H1 (cell line): ENCODE measurements around the gene ANO2. TPM values are rescaled to one million over a fixed set of nuclear protein-coding genes. Genes with fewer than 3 reads are reported as not detected.

Experiments used
- CTCF ChIA-PET: fragments of 300-600 bp; sonication (Branson Sonifier 250); formaldehyde crosslinking; loops from one replicate; lab custom pipeline; 2021; ENCODE audit not compliant: partially characterized antibody; lab: Charles Lee
- POLR2A ChIA-PET: fragments of 300-600 bp; sonication (Branson Sonifier 250); formaldehyde crosslinking; loops from one replicate; lab custom pipeline; 2021; ENCODE audit warnings: inconsistent platforms; ENCODE audit not compliant: partially characterized antibody; lab: Charles Lee
- DNase-seq, 2 experiments: peaks; one replicate each; pipeline versions ENCODE4 v3.0.0 to v3.0.0-alpha.2; 2010 to 2022; ENCODE audit warnings: low spot score in 2 of 2, low read depth in 1 of 2, mixed read lengths in 1 of 2
- FAIRE-seq: peaks from 2 replicates; lab custom pipeline; 2011; peaks lifted over from hg19 to GRCh38; lab: Jason Lieb, UNC
- H2AFZ ChIP-seq: 2 replicates; pipeline ENCODE4 v1.8.1; 2012; ENCODE audit warnings: low read length, inconsistent platforms
- H2AK5ac ChIP-seq: 2 replicates; pipeline ENCODE4 v1.6.1; 2013; ENCODE audit warnings: low read depth, low read length
- H2BK120ac ChIP-seq: replicated peaks from 2 replicates; pipeline ENCODE3; 2013; ENCODE audit warnings: low read depth, low read length, inconsistent platforms
- H2BK12ac ChIP-seq: 2 replicates; pipeline ENCODE4 v1.6.1; 2013; ENCODE audit warnings: low read depth, low read length
- H2BK15ac ChIP-seq: 2 replicates; pipeline ENCODE4 v1.6.1; 2013; ENCODE audit warnings: low read length
- H2BK20ac ChIP-seq: 2 replicates; pipeline ENCODE4 v1.6.1; 2013; ENCODE audit warnings: low read length
- H2BK5ac ChIP-seq: 2 replicates; pipeline ENCODE4 v1.6.1; 2013; ENCODE audit warnings: low read depth, low read length
- H3K14ac ChIP-seq: 2 replicates; pipeline ENCODE4 v1.6.1; 2013; ENCODE audit warnings: inconsistent platforms; ENCODE audit not compliant: insufficient read length
- H3K18ac ChIP-seq: 2 replicates; pipeline ENCODE4 v1.6.1; 2013; ENCODE audit warnings: low read length; ENCODE audit errors: extremely low read depth
- H3K23ac ChIP-seq: 2 replicates; pipeline ENCODE4 v1.6.1; 2013; ENCODE audit warnings: inconsistent platforms; ENCODE audit not compliant: insufficient read length
- H3K23me2 ChIP-seq: 2 replicates; pipeline ENCODE4 v1.6.1; 2013; ENCODE audit warnings: low read depth, low read length
- H3K27ac ChIP-seq: 2 replicates; pipeline ENCODE4 v1.6.1; 2011; ENCODE audit warnings: low read depth, low read length, inconsistent platforms
- H3K27me3 ChIP-seq, 4 experiments: replicated peaks in 1 of 4; 1 replicate in 1 of 4; 2 replicates in 3 of 4; pipeline versions ENCODE4 v1.6.1 to v1.8.1; 2011 to 2013; ENCODE audit warnings: low read length in 3 of 4, mild to moderate bottlenecking in 3 of 4, inconsistent platforms in 2 of 4, mixed read lengths in 2 of 4, moderate library complexity in 1 of 4; ENCODE audit not compliant: control insufficient read depth in 3 of 4, insufficient read depth in 3 of 4; ENCODE audit errors: extremely low read depth in 1 of 4
- H3K36me3 ChIP-seq, 4 experiments: 2 replicates each; pipeline versions ENCODE4 v1.6.1 to v1.8.1; 2011 to 2013; ENCODE audit warnings: mild to moderate bottlenecking in 4 of 4, low read length in 3 of 4, moderate library complexity in 2 of 4, control low read depth in 1 of 4, inconsistent platforms in 1 of 4; ENCODE audit not compliant: insufficient read depth in 4 of 4, control insufficient read depth in 2 of 4
- H3K4ac ChIP-seq: replicated peaks from 2 replicates; pipeline ENCODE3; 2013; ENCODE audit warnings: low read length, low read depth, mixed read lengths, inconsistent platforms; ENCODE audit not compliant: insufficient read length
- H3K4me1 ChIP-seq, 4 experiments: replicated peaks in 1 of 4; 1 replicate in 1 of 4; 2 replicates in 3 of 4; pipeline versions ENCODE4 v1.6.1 to v1.8.1; 2011 to 2013; ENCODE audit warnings: low read length in 3 of 4, inconsistent platforms in 2 of 4, mixed read lengths in 1 of 4; ENCODE audit not compliant: insufficient read depth in 4 of 4, control insufficient read depth in 3 of 4
- H3K4me2 ChIP-seq, 2 experiments: 2 replicates each; pipeline versions ENCODE4 v1.6.1 to v1.8.1; 2011 to 2013; ENCODE audit warnings: low read depth in 2 of 2, low read length in 2 of 2, control low read depth in 1 of 2, inconsistent platforms in 1 of 2, mild to moderate bottlenecking in 1 of 2; ENCODE audit not compliant: insufficient read depth in 1 of 2
- H3K4me3 ChIP-seq, 4 experiments: fragments of 200-600, 300-600 bp in 1 of 4; sonication (generic), shearing (Covaris generic), sonication (Bioruptor Twin) in 1 of 4; 2 replicates each; pipeline versions ENCODE4 v1.5.1 to v1.8.1; 2011 to 2016; ENCODE audit warnings: low read length in 4 of 4, low read depth in 3 of 4, control low read depth in 2 of 4, inconsistent platforms in 2 of 4, mild to moderate bottlenecking in 2 of 4, mixed read lengths in 1 of 4, moderate library complexity in 1 of 4; ENCODE audit not compliant: insufficient read depth in 2 of 4; ENCODE audit errors: extremely low read depth in 1 of 4
- H3K56ac ChIP-seq: replicated peaks from 2 replicates; pipeline ENCODE3; 2013; ENCODE audit warnings: low read depth, mild to moderate bottlenecking, mixed read lengths, low read length, inconsistent platforms; ENCODE audit not compliant: insufficient read length
- H3K79me1 ChIP-seq: 2 replicates; pipeline ENCODE4 v1.6.1; 2013; ENCODE audit warnings: low read depth, low read length, control low read depth
- H3K79me2 ChIP-seq, 2 experiments: 2 replicates each; pipeline versions ENCODE4 v1.6.1 to v1.8.1; 2012 to 2013; ENCODE audit warnings: low read length in 2 of 2, mild to moderate bottlenecking in 2 of 2, inconsistent platforms in 1 of 2; ENCODE audit not compliant: insufficient read depth in 2 of 2, control insufficient read depth in 1 of 2
- H3K9ac ChIP-seq, 4 experiments: replicated peaks in 1 of 4; 1 replicate in 1 of 4; 2 replicates in 3 of 4; pipeline versions ENCODE4 v1.6.1 to v1.8.1; 2011 to 2013; ENCODE audit warnings: low read depth in 3 of 4, low read length in 3 of 4, control low read depth in 2 of 4, mild to moderate bottlenecking in 2 of 4, moderate library complexity in 2 of 4, inconsistent platforms in 1 of 4; ENCODE audit errors: extremely low read depth in 1 of 4
- H3K9me3 ChIP-seq, 2 experiments: 2 replicates each; pipeline versions ENCODE4 v1.6.1 to v1.8.1; 2012 to 2013; ENCODE audit warnings: mild to moderate bottlenecking in 2 of 2, moderate library complexity in 2 of 2, control low read depth in 1 of 2, inconsistent platforms in 1 of 2, low read depth in 1 of 2, low read length in 1 of 2, mixed read lengths in 1 of 2; ENCODE audit not compliant: insufficient read depth in 2 of 2
- H4K20me1 ChIP-seq, 2 experiments: replicated peaks in 1 of 2; 2 replicates each; pipeline versions ENCODE3 to v1.8.1; 2011 to 2013; ENCODE audit warnings: inconsistent platforms in 2 of 2, low read length in 2 of 2, mild to moderate bottlenecking in 1 of 2; ENCODE audit not compliant: insufficient read depth in 2 of 2, control insufficient read depth in 1 of 2
- H4K5ac ChIP-seq: 2 replicates; pipeline ENCODE4 v1.6.1; 2013; ENCODE audit warnings: low read length, low read depth, mixed read lengths, inconsistent platforms; ENCODE audit not compliant: insufficient read length
- H4K8ac ChIP-seq: 2 replicates; pipeline ENCODE4 v1.8.0; 2013; ENCODE audit warnings: mild to moderate bottlenecking, moderate library complexity, low read length, inconsistent platforms; ENCODE audit not compliant: insufficient read depth; ENCODE audit errors: extremely low read depth
- H4K91ac ChIP-seq: replicated peaks from 2 replicates; pipeline ENCODE3; 2013; ENCODE audit warnings: low read length, mixed read lengths, inconsistent platforms; ENCODE audit not compliant: insufficient read length
- ASH2L ChIP-seq: fragments of 200-600, 300-600 bp; sonication (generic); IDR thresholded peaks from one replicate; pipeline ENCODE4 v1.7.1; 2017; ENCODE audit warnings: low read length
- CBX8 ChIP-seq: fragments of 300-800, 300-1000 bp; sonication (generic); IDR thresholded peaks from 2 replicates; pipeline ENCODE4 v1.7.1; 2016; ENCODE audit warnings: low read depth, low read length, borderline replicate concordance
- EGR1 ChIP-seq: IDR thresholded peaks from 2 replicates; pipeline ENCODE4 v1.6.1; 2011; ENCODE audit warnings: low read depth, low read length, borderline replicate concordance
- WGBS, 2 experiments: shearing (Covaris generic) in 1 of 2; methylation state at CpG; one replicate each; pipeline versions ENCODE4 v1.1.6 to v1.1.7; 2013 to 2015; ENCODE audit warnings: low lambda C conversion rate in 2 of 2, mixed read lengths in 2 of 2, inconsistent platforms in 1 of 2, low coverage in 1 of 2, missing lambda C conversion rate in 1 of 2; ENCODE audit not compliant: insufficient replicate concordance in 2 of 2, insufficient coverage in 1 of 2, insufficient read length in 1 of 2; ENCODE audit errors: extremely low coverage in 1 of 2, missing lambda C conversion rate in 1 of 2; 5-methylcytosine and 5-hydroxymethylcytosine counted together
- polyA plus RNA-seq, 7 experiments: library from polyadenylated mRNA; depleted of rRNA in 3 of 7; stranded (reverse) in 5 of 7; unstranded in 2 of 7; fragments of >200 nt in 5 of 7; fragments of 200-250 nt in 2 of 7; gene quantifications; 1 replicate in 5 of 7; 2 replicates in 1 of 7; 4 replicates in 1 of 7; pipeline versions ENCODE4 v1.2.1 to v1.2.3, GENCODE V29; 2011 to 2013; ENCODE audit warnings: missing spikeins in 2 of 7, mixed read lengths in 2 of 7
- total RNA-seq: library from RNA; stranded (reverse); fragmentation: NEBNext Ultra II Directional; extraction: Animal tissue kit (Norgen Biotek cat#: 25700); gene quantifications from 2 replicates; pipeline ENCODE4 v1.2.1, GENCODE V29; 2021

Gene ANO2
- total and polyA plus RNA-seq, 2 of the 8 experiments (the other 6 are each of a cell fraction or from before 2014, with no cell fraction given) = 1.9 to 5.5 TPM

GRCh38 chr12:5733916-5734315, 211.1 kb downstream of the ANO2 start:
- Histone ChIP-seq H4K8ac (no peak overlapping the region), H3K9ac (no peak overlapping the region), H3K23ac (no peak overlapping the region), H2AK5ac (no peak overlapping the region), H3K27ac (no peak overlapping the region), H3K79me1 (no peaks in the 10 kb centered on the region), H4K5ac (no peak overlapping the region), H3K4me2 (no peak overlapping the region), H2BK5ac (no peak overlapping the region), H2BK120ac (no peak overlapping the region), H3K18ac (no peak overlapping the region), H3K9me3 (no peaks in the 10 kb centered on the region), H4K91ac (no peak overlapping the region), H2BK12ac (no peak overlapping the region), H3K23me2 (no peaks in the 10 kb centered on the region), H3K14ac (no peak overlapping the region), H2BK20ac (no peak overlapping the region), H3K56ac (no peak overlapping the region), H3K4me1 (no peaks in the 10 kb centered on the region), H3K4me3 (no peak overlapping the region), H2BK15ac (no peak overlapping the region), H4K20me1 (no peaks in the 10 kb centered on the region), H3K79me2 (no peaks in the 10 kb centered on the region), H2AFZ (no peak overlapping the region), H3K4ac (no peak overlapping the region), H3K36me3 (no peaks in the 10 kb centered on the region), H3K27me3 (peaks cover 0 to 1% (median 0%) of the 10 kb centered on the region in 4 experiments; a peak in 1 of 7 replicates)
- WGBS, 2 experiments = 89% methylated on average over 5 of the region's 5 CpGs; no CpG with 5 or more reads in 1 of the 2 experiments
- no peak for FAIRE-seq
- ChIA-PET CTCF (interaction anchor here (1.4 to 5.7 kb wide), 3 partner anchors 12 to 34 kb away, joined by 3 to 45 read pairs (median 3); no protein-coding TSS in a partner anchor), POLR2A (no interaction called here)
- no peak for DNase-seq
- TF ChIP-seq EGR1 (no peak), ASH2L (no peak), CBX8 (no peak)
